DMS 273 (cell line): ENCODE measurements around the gene JRKL.
A peak's percentile ranks its signal among the peaks of the same experiment; 100 is the strongest.

ENCODE experiments used
- DNase-seq: peaks from one replicate; lab custom pipeline; 2025; ENCODE audit not compliant: unreplicated experiment; lab: John Stamatoyannopoulos, UW

Gene JRKL

GRCh38 chr11:96389720-96390487 is at the start of gene JRKL, which contains the start of gene CCDC82:
TSS of gene JRKL (plus strand) at chr11:96390013. CDS start at chr11:96390650, 637 bp downstream.
TSS of gene CCDC82 (minus strand) at chr11:96389912. CDS start at chr11:96384747, 5,165 bp downstream.
- DNase-seq, result peak; percentile 96

- no peak for DNase-seq
Observed at GRCh38 chr11:96340555-96340885, 49.3 kb upstream of the JRKL start.

- peak; percentile 22 for DNase-seq
Observed at GRCh38 chr11:96341211-96342013, 48.4 kb upstream of the JRKL start.

DNA sequence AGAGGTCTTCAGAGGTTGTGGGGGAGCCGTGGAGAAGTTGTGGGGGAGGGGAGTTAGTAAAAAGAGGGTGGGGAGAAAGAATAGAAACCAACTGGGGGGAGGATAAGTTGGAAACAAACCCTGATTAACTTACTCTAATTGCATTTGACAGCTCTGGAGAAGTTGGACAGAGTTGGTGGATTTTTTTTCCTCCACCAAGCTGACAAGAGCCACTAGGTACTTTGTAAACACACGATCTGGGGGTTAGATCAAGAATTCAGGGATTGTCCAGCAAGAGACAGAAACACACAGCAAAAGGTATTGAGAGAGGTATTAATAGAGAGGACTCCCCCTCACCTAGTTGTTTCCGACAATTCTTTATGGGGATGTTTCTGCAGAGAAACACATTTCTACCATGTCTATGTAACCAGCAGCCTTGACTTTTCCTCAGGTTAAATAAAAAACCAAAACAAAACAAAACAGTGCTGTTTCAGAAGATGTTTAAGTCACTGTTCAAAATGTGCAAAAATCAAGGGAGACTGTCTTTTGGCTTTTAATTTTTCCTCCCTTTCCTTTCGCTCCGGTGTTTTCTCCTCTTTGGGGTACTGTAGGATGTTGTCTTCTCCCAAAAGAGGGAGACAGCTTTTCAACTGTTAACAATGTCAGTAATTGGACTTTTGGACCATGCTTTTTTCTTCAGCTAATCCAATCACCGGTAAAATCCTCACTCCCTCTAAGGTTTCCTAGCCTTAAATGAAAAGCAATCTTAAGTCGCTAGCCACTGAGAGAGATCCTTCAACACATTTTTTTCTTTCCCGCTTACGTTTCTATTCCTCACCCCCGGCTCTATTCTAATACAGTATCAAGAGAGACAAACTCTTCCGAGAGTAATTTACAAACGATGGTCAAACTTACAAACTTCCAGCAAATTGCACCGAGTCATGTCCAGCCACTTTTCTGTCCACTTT is 47.5 kb upstream of the JRKL start:
- peak; percentile 46 for DNase-seq

- peak; percentile 93 for DNase-seq
Observed at GRCh38 chr11:96342961-96343711, 46.7 kb upstream of the JRKL start, which contains the start of gene MAML2. TSS of gene MAML2 (minus strand) at chr11:96343195. CDS start at chr11:96341895, 1,300 bp downstream.

GRCh38 chr11:96356848-96357247 is 33.0 kb upstream of the JRKL start:
- DNase-seq, result no peak

DNA sequence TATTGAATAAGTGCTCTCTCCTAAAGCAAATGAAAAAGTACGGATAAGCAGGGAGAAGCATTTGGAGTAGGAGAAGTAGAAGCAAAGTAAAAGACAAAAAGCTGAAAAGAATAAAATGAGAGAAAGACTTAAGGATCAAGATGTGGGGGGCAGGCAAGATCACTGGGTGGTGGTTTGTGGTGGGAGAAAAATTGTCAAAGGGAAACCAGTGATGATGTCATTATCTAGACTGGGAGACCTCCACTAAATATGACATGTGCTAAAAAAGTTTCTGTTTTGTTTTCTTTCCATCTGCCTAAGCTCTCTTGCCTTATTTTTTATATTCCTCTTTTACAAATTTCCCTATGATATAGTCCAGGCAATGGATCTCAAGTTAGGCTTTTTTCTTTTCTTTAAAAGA is 32.0 kb upstream of the JRKL start:
- no peak for DNase-seq

DNA sequence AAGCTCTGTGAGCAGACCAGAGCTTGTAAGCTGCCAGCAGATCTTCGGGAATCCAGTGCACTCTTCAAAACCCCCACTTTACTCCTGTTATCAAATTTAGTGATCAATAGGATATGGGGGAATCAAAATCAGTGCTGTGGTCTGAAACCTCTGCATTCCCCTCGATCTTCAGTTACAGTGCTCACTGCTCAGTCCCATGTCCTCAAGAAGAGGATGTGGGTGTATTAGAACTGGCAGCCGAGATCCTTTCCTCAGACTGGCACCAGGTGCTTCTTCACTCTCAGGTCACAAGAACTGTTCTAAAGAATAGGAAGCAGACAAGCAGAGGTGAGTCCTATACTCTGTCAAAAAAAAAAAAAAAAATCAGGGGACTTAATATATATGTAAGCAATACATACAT is 31.5 kb upstream of the JRKL start:
- no peak for DNase-seq

DNA sequence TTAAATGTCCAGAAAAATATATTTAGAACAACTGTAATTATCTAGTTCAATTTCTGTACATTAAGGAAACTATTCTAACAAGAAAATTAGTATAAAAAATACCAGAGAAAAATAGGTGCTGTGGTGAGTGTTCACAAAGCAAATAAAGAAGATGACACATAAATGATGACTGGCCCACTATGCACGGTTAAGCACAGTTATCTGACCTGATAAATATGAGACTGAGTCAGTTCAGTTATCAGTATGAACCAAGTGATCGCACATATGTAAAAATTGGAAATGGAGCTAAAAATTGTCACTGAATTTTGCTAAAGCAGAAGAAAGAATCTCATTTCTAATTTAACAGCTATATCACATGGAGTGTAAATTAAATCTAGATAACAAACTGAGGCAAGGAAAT is 28.0 kb upstream of the JRKL start:
- no peak for DNase-seq

GRCh38 chr11:96365493-96365892 is 24.3 kb upstream of the JRKL start:
- DNase-seq, result no peak

DNA sequence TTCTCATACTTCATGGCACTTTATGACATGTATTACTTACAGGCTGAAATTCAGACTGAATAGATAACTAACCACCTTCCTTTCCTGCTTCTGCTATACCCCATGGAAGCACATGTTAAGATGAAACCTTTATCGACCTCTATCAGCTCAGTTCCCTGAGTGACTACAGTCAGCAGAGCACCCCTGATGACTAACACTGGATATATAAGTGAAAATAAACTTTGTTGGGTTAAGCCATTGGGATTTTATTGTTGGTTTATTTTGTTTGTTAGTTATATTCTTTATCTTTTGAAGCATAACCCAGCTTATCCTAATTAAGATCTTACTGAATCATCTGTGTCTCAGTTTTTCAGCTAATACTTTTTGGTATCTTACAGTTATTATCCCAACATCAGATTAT is 23.8 kb upstream of the JRKL start:
- DNase-seq, result no peak

- DNase-seq, result no peak
Observed at GRCh38 chr11:96367342-96367741, 22.5 kb upstream of the JRKL start.

DNA sequence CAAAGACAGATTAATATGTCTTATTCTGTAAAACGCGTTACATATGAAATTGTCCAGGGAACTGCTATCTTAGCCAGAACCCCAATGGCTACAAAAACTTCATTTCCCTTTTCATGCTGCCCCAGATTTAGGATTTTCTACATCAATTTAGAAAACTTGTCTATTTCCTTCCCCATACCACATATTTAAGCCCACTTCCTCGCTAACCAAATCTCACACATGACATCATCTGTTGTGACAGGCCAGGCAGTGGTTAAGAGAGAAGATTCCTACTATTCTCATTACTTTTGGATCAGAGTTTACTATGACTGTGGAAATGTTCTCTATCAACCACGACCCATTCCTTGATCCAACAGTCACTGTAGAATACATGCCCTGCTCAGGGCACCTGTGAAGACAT is 16.0 kb upstream of the JRKL start:
- DNase-seq, result no peak

GRCh38 chr11:96376796-96377195 is 13.0 kb upstream of the JRKL start:
- DNase-seq, result no peak

DNA sequence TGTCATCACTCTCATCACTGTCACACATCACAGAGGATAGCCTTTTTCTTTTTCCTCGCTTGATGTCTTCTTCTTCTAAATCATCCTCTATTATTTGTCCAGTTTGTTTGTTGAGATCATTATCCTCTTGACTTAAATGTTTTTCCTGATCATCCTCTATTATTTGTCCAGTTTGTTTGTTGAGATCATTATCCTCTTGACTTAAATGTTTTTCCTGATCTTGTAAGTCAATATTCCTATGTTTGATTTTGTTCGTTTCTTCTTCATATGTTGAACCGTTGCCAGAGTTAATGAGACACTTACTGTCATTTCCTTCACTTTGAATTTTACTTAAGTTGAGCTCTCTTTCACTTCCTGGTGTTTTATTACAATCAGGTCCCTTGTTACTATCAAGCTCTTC is 5.7 kb upstream of the JRKL start:
- DNase-seq, result no peak

DNA sequence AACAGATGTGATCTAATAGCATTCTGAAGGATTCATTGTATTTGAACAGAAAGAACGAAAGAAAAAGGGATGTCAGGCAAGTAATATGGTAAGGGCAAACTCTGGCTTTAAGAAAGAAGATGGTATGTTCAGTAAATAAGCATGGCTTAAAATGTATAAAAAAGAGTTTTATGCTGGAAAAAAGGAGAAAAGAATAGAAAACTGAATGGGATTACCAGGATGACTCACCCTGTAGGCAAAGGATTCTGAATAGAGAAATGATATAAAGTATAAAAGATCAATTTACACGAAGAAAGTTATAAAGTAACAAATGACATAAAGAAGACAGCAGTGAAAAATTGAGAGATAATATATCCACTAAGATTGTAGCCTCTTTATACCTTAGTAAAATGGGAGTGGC is 4.6 kb upstream of the JRKL start:
- DNase-seq, result no peak

GRCh38 chr11:96388891-96389719 is 708 bp upstream of the JRKL start:
- DNase-seq, result peak; percentile 84

DNA sequence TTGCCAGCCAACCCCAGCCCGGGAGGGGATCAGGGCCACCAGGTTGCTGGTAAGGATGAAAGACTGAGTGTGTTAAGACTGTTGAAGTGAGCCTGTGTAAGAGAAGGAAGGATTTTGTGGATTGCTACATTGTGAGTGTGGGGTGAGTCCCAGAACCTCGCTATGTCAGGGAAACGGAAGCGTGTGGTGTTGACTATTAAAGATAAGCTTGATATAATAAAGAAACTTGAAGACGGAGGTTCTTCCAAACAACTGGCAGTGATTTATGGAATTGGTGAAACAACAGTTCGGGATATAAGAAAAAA is 627 bp downstream of the JRKL start:
- peak; percentile 37 for DNase-seq

DNA sequence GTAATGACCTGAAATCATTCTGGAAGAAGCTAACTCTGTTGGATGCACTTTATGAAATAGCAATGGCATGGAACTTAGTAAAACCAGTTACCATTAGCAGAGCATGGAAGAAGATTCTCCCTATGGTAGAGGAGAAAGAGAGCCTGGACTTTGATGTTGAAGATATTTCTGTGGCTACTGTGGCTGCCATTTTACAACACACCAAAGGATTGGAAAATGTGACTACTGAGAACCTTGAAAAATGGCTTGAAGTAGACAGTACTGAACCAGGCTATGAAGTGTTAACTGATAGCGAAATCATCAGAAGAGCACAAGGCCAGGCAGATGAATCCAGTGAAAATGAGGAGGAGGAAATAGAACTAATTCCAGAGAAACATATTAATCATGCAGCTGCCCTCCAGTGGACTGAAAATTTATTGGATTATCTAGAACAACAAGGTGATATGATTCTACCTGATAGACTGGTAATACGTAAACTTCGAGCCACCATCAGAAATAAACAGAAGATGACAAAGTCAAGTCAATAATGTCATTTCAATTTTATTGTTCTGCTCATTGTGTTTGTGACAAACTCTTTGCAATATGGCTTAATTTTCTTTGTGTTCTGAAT is 2.0 kb downstream of the JRKL start:
- DNase-seq, result peak; percentile 1
